Stimulated activated CD8-positive, alpha-beta memory T cell treated with anti-CD3 and anti-CD28 coated beads, Interleukin-7, amount 100 ng/mL, for 48 hours (primary cell): ENCODE results near the gene SORCS2.
"Not testable (repeated sequence)": the region's sequence is repeated elsewhere in the genome, so short reads cannot be mapped to it uniquely, and the experiment has no call there.

Experiments used
- DNase-seq, 2 donors: peaks; one replicate each; pipeline ENCODE4 v3.0.0-alpha.2; 2020; ENCODE audit warnings: low read depth in 1 of 2; ENCODE audit errors: extremely low read depth in 1 of 2

The SORCS2 gene

GRCh38 chr4:7199129-7199725, 6.9 kb downstream of the SORCS2 start:
- no peak for DNase-seq

DNA sequence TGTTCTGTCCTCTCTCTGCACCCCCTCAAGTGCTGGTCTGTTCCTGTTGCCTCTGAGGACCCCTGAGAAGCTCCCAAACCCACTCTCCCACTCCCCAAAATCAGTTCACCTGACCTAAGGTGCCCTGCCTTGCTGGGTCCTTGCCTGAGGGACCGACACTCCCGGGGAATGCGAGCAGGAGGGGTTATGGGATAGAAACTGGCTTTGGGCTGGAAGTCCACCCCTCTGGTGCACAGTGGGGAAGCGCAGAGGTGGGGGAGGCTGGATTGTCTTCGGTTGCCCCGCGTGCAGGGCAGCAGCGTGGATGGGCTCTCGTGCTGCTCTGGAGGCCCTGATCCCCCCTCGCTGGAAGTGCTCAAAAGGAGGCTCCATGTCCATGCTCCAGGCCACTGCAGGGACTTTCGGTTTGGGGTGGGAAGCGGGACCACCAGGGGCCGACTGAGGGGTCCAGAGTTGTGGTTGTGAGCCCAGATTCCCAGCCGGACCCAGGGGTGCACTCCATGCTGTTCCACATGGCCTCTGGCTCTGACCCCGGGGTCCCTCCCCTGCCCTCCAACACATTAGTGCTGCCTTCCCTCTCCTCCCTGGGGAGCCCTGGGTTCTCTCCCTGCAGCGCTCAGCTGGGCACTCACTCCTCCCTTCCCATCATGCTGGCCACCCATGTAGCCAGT, 7.6 kb downstream of the SORCS2 start:
- DNase-seq, result no peak

DNA sequence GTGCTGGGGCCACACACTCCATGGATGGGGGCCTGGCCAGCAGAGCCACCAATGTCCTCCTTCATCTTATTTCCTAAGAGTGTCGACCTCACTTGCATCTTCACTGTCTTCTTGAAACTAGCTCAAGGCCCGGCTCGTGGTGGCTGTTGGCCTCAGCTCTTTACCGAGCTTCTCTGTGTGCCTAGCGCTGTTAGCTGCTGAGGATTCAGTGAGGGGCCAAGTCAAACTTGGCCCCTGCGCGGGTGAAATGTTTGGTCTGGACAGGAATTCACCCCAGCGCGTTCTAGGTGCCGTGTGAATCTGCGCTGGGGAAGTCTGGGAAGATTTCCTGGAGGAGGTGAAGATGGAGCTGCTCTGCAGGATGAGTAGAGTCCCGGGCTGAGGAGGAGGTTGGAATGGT, 8.5 kb downstream of the SORCS2 start:
- no peak for DNase-seq

GRCh38 chr4:7201420-7202305, 9.3 kb downstream of the SORCS2 start:
- DNase-seq, result no peak

- no peak for DNase-seq
These were observed 10.1 kb downstream of the SORCS2 start for GRCh38 chr4:7202411-7202810.

DNA sequence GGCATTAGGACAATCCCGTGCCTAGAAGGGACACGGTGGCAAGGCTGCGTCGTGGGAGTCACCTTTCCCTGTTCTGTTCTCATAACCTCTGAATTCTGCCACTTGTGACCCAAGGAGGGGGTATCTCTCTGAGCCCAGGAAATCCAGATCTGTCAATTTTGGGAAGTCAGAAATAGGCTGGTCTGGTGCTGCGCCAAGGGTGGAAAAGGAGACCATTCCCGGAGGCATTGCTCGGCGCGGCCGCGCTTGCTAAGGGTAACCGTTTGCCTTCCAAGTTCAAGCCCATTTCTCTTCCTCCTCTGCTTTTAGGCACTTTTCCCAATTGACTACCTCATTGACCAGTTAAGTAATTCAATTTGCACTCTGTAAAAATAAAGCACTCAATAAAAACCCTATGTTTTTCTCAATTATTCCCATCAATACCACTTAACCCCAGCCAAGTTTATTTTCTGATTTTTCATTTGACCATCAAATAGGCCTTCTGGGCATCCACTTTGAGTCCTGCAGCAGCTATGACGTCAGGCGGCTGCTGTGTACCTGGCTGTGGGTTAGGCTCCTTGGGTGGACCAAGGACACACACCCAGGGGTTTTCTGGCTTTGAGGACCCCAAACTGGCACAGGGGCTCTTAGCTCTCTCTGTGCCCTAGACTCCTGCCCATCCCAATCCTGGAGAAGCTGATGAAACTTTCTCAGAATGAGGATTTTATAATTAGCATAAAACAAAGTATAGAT, 12.5 kb downstream of the SORCS2 start:
- DNase-seq, result no peak

GRCh38 chr4:7206385-7206784, 14.0 kb downstream of the SORCS2 start:
- DNase-seq, result no peak

GRCh38 chr4:7206911-7207567, 14.7 kb downstream of the SORCS2 start:
- no peak for DNase-seq

DNA sequence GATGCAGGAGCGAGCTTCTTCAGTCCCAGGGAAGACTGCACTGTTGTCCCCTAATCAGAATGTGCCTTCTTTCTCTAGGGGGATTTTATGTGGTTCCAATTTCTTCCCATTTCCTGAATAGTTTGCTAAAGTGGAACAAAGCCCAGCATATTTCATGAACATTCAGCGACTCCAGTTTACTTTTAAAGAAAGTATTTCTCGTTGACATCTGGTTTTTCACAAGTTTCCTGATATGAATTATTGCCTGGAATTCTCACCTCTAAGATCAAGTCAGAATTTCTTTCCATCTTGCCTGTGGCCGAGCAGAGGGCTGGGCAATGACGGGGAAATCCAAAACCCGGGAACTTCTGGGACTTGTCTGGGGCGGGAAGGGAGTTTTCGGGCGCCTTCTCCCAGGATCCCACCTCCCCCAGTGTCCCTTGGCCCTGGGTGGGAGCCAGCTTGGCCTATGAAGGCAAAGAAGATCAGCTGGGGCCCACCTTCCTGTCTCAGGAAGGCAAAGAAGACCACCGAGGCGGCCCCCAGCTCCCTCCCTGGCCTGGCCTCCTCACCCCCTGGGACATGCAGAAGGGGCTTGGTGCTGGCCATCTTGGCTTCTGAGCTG, 15.4 kb downstream of the SORCS2 start:
- DNase-seq, result no peak

GRCh38 chr4:7208509-7209451, 16.4 kb downstream of the SORCS2 start:
- no peak for DNase-seq

GRCh38 chr4:7209699-7210098, 17.4 kb downstream of the SORCS2 start:
- DNase-seq, result no peak

DNA sequence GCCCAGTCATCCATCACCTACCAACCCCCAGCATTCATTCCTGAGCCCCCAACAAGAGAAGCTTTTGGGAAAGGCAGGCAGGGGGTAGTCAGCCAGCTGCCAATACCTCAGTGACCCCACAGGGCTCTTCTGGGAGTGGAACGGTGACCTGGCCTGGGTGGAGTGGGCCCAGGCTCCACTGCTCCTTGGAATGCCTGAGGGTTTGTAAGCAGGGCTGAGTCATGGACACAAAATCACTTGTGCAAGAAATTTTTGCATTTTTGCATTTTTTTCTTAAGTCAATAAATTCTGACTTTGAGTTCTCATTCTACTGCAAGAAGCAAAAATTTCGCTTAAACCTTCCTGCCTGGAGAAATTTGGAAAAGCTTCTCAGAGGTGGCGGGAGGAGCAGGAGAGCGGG, 18.5 kb downstream of the SORCS2 start:
- DNase-seq, result no peak

DNA sequence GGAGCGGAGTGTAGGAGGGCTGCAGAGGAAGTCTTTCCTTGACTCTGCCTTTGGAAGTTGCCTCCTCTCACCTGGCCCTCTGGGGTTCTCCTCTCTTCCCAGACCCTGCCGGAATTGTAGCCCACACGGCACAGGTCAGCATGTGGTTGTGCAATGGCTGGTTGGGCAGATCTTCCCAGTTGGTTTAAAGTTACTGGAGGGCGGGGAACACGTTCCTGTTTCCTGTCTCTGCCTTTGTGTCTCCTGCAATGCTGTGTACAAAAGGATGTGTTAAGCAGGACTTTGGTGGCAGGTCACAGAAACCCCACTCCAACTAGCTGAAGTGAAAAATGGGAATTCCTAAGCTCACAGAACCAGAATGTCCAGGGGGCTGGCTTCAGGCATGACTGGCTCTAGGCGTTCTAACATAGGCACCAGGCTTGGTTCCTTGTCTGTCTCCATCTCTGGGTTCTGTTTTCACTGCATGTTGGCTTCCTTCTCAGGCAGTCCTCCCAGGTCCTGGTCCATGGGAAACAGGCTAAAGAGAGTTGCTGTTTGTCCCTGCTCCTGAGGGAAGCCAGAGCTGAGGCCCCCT, 19.9 kb downstream of the SORCS2 start:
- no peak for DNase-seq

GRCh38 chr4:7212921-7213320, 20.6 kb downstream of the SORCS2 start:
- no peak for DNase-seq

DNA sequence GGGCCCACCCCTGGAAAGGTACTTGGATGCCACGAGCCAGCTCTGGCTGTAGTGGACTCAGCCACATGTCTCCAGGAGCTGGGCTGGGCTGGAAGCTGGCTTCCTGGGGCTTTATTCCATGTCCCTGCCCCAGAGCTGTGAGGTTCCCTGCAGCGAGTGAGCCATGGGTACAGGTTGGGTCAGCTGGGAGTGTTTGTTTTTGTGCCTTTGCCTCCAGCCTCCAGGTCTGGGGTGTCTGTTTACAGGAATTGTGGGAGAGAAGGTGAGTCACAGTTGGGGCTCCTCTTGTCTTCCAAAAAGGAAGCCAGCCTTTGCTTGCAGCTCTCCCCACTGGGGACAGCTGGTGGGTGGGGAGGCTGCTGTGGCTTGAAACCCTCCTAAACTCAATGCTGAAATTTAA, 21.5 kb downstream of the SORCS2 start:
- DNase-seq, result no peak

DNA sequence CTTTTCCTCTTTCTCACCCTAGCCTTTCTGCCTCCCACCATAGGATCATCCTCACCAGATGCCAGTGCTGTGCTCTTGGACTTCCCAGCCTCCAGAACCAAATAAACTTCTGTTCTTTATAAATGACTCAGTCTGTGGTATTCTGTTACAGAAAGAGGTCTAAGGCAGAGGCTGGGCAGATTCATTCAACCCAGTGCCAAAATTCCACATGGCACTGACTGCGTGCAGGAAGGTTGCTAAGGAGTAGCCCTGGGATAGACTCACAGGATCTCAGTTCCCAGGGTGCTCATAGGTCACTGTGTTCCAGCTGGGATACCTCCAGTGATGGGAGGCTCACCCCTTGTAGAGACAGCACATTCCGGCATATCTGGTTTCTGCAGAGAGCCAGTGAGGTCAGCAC, 22.0 kb downstream of the SORCS2 start:
- DNase-seq, result no peak

DNA sequence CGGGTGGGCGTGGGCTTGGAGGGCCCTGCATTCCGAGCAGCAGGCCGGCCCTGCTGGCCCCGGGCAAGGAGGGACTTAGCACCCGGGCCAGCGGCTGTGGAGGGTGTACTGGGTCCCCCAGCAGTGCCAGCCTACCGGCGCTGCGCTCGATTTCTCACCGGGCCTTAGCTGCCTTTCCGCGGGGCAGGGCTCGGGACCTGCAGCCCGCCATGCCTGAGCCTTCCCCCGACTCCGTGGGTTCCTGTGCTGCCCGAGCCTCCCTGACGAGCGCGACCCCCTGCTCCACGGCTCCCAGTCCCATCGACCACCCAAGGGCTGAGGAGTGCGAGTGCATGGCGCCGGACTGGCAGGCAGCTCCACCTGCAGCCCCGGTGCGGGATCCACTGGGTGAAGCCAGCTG, 22.8 kb downstream of the SORCS2 start:
- not testable (repeated sequence) for DNase-seq

- DNase-seq, result no peak
These were observed 24.7 kb downstream of the SORCS2 start for GRCh38 chr4:7217039-7217438.
